HCT116 (cell line): ENCODE measurements around the gene PRR20B.
"Not testable (repeated sequence)": the region's sequence is repeated elsewhere in the genome, so short reads cannot be mapped to it uniquely, and the experiment has no call there.

ENCODE experiments used
- RAD21 ChIP-seq: IDR thresholded peaks from 2 replicates; pipeline ENCODE4 v1.6.1; 2012; ENCODE audit warnings: low read depth, mild to moderate bottlenecking
- TF ChIP-seq, protein P1 (sequence below), 3 experiments: fragments of 200-600 bp in 1 of 3; sonication (generic) in 1 of 3; IDR thresholded peaks in 2 of 3; conservative IDR thresholded peaks in 1 of 3; 2 replicates each; pipeline ENCODE4 v1.5.1; 2012 to 2017; ENCODE audit warnings: low read depth in 2 of 3, low read length in 2 of 3, antibody characterized with exemption in 1 of 3, borderline replicate concordance in 1 of 3, control low read depth in 1 of 3, mild to moderate bottlenecking in 1 of 3, mixed read lengths in 1 of 3, mixed run types in 1 of 3, moderate library complexity in 1 of 3; ENCODE audit not compliant: insufficient read depth in 1 of 3

DNA sequence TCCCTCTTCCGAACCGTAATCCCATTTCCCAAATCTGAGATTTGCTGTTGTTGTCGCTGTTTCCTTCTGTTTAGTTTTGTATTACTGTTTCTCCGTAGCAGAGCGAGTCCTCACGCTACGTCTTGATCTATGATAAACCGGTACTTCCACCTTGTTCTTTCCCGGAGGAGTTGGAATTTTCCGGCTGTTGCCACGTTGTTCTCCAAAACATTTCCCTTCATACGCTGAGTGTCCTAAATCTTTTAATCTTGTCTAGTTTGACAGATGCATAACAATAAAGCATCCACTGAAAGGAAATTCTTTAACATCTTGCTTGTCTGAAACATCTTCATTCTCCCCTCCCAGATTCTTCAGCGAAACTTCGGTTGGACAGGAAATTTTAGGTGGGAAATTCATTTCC is 818 bp downstream of the PRR20B start:
- TF ChIP-seq, protein P1, sequence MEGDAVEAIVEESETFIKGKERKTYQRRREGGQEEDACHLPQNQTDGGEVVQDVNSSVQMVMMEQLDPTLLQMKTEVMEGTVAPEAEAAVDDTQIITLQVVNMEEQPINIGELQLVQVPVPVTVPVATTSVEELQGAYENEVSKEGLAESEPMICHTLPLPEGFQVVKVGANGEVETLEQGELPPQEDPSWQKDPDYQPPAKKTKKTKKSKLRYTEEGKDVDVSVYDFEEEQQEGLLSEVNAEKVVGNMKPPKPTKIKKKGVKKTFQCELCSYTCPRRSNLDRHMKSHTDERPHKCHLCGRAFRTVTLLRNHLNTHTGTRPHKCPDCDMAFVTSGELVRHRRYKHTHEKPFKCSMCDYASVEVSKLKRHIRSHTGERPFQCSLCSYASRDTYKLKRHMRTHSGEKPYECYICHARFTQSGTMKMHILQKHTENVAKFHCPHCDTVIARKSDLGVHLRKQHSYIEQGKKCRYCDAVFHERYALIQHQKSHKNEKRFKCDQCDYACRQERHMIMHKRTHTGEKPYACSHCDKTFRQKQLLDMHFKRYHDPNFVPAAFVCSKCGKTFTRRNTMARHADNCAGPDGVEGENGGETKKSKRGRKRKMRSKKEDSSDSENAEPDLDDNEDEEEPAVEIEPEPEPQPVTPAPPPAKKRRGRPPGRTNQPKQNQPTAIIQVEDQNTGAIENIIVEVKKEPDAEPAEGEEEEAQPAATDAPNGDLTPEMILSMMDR (IDR thresholded peaks at IDR 0.05 in 2 of 3, conservative IDR thresholded peaks at IDR 0.05 in 1 of 3; ENCODE audit: borderline replicate concordance in 1 of 3, insufficient read depth in 1 of 3, low read depth in 2 of 3, low read length in 2 of 3): not testable (repeated sequence)
- not testable (repeated sequence) for TF ChIP-seq RAD21
